ENCODE results near the gene ST6GALNAC4.

ST6GALNAC4 gene

DNA sequence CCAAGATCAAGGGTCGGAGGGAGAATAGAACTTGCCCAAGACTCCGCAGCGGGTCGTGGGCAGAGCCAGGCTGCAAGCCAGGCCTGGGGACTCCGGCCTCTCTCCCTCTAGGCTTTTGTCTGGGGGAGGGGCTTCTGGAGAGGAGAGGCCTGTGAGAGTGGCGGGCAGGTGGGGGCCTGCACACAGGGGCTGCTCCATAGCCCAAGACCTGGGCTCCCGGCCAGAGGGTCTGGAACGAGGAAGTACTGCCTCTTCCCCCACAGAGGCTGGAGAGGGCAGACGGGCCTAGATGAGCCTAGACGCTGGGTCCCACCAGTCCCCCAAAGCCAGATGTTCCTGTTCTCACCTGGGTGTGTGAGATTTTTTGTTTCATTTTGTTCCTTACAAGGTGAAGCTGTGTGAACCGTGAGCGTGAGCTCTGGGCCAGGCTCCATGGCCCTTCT lies 12.3 kb downstream of the ST6GALNAC4 start (continued):
- no peak for TF ChIP-seq ZNF155 (tag by site-specific recombination; IDR thresholded peaks at IDR 0.05)
- TF ChIP-seq SALL2 (tag by site-specific recombination; IDR thresholded peaks at IDR 0.05; ENCODE audit: borderline replicate concordance) = no peak
- TF ChIP-seq OVOL3 (tag by site-specific recombination; IDR thresholded peaks at IDR 0.05) = no peak
- TF ChIP-seq, protein P1, sequence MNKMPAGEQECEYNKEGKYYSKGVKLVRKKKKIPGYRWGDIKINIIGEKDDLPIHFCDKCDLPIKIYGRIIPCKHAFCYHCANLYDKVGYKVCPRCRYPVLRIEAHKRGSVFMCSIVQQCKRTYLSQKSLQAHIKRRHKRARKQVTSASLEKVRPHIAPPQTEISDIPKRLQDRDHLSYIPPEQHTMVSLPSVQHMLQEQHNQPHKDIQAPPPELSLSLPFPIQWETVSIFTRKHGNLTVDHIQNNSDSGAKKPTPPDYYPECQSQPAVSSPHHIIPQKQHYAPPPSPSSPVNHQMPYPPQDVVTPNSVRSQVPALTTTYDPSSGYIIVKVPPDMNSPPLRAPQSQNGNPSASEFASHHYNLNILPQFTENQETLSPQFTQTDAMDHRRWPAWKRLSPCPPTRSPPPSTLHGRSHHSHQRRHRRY (tag by site-specific recombination; IDR thresholded peaks at IDR 0.05) = no peak
- TF ChIP-seq HOXA7 (CRISPR knock-in tag; IDR thresholded peaks at IDR 0.05; ENCODE audit: borderline replicate concordance) = no peak
- no peak for TF ChIP-seq ZFP37 (tag by site-specific recombination; IDR thresholded peaks at IDR 0.05)
- TF ChIP-seq GLIS1 (tag by site-specific recombination; IDR thresholded peaks at IDR 0.05) = no peak
- no peak for TF ChIP-seq MYNN (tag by site-specific recombination; IDR thresholded peaks at IDR 0.05; ENCODE audit: borderline replicate concordance)
- no peak for TF ChIP-seq ZNF521 (tag by site-specific recombination; IDR thresholded peaks at IDR 0.05)
- no peak for TF ChIP-seq ZNF239 (tag by site-specific recombination; IDR thresholded peaks at IDR 0.05)

DNA sequence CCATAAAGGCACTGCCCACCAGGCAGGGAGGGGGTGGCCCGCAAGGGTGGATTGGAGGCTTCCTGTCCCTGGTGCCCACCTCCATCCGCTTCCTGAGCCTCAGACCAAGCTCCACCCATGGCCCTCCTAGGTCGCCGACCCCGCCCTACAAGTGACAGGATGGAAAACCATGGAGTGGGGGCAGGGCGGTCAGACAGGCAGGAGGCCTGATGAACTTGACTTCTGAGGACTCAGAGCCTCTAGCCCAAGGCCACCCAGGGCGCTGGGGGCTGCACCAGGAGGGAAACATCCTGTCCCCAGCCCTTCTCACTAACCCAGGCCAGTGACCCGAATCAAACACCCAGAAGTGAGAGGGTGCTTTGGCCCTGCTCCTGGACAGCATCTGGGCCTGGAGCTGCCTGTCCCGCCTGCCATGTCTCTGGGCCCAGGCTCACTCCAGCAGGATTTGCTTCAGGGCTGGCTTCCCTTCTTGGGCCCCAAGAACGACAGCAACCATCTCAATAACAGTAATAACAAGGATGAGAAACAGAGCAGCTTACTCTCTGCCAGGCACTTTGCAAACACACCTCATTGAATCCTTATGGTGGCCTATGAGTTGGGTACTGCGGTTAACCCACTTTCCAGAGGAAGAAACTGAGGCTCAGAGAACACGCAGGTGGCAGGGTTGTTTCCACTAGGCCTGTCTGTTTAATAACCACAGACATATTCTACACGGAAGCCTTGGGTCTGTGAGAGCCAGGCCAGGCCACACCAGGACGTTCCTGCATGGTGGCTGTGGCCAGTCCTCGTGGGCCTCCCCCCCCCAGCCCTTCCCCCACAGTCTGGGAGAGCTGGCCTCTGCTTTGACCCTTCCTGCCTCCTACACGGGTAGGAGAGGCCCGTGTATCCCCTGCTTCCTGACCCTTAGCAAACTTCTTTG lies 13.0 kb downstream of the ST6GALNAC4 start:
- peak; percentile 22; the same call in 1 of the 2 replicates for TF ChIP-seq KLF1 (tag by site-specific recombination; IDR thresholded peaks at IDR 0.05)
- TF ChIP-seq ZNF585B (tag by site-specific recombination; IDR thresholded peaks at IDR 0.05) = no peak
- TF ChIP-seq, protein P2, sequence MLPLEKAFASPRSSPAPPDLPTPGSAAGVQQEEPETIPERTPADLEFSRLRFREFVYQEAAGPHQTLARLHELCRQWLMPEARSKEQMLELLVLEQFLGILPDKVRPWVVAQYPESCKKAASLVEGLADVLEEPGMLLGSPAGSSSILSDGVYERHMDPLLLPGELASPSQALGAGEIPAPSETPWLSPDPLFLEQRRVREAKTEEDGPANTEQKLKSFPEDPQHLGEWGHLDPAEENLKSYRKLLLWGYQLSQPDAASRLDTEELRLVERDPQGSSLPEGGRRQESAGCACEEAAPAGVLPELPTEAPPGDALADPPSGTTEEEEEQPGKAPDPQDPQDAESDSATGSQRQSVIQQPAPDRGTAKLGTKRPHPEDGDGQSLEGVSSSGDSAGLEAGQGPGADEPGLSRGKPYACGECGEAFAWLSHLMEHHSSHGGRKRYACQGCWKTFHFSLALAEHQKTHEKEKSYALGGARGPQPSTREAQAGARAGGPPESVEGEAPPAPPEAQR (tag by site-specific recombination; IDR thresholded peaks at IDR 0.05) = no peak
- TF ChIP-seq ZFP69B (tag by site-specific recombination; IDR thresholded peaks at IDR 0.05) = no peak
- no peak for TF ChIP-seq ZNF548 (tag by site-specific recombination; IDR thresholded peaks at IDR 0.05)
- 0 out of 2 replicates have a peak, but pooled peaks have one; percentile 17 for TF ChIP-seq GLIS1 (tag by site-specific recombination; IDR thresholded peaks at IDR 0.05)
- peak; percentile 16; the same call in 1 of the 2 replicates for TF ChIP-seq SP2 (tag by site-specific recombination; IDR thresholded peaks at IDR 0.05)
- TF ChIP-seq PRDM2 (tag by site-specific recombination; IDR thresholded peaks at IDR 0.05; ENCODE audit: borderline replicate concordance) = no peak
- TF ChIP-seq SP3 (tag by site-specific recombination; IDR thresholded peaks at IDR 0.05) = peak; percentile 33; the same call in 1 of the 2 replicates
- no peak overlapping the region for H3K4me3 ChIP-seq (ENCODE audit: low read depth, low read length)
- no peak overlapping the region for H3K27ac ChIP-seq (ENCODE audit: extremely low read depth, low read depth, low read length)
- ChIA-PET CTCF (no interaction called here), POLR2A (interaction anchor here (0.6 kb wide), 2 partner anchors 9 to 88 kb away, joined by 4 to 5 read pairs; no protein-coding TSS in a partner anchor)
- H3K4me1 ChIP-seq (ENCODE audit: control insufficient read depth, insufficient read depth, low read length) = no peaks in the 10 kb centered on the region
- H3K9me3 ChIP-seq (ENCODE audit: control insufficient read depth, insufficient read depth, low read depth, low read length) = no peaks in the 10 kb centered on the region
- no peaks in the 10 kb centered on the region for H3K36me3 ChIP-seq (ENCODE audit: control insufficient read depth in 2 of 2, insufficient read depth in 1 of 2, low read length in 2 of 2)
